HT1080 (cell line): ENCODE results near the gene GLTPD2. TPM values are rescaled to one million over a fixed set of nuclear protein-coding genes. Genes with fewer than 3 reads are reported as not detected.

ENCODE experiments used
- DNase-seq: peaks from one replicate; pipeline ENCODE4 v3.0.0-alpha.2; 2015; ENCODE audit warnings: low read depth
- total RNA-seq: library from RNA; depleted of rRNA; stranded (reverse); fragments of >200 nt; shearing (Covaris generic); gene quantifications from 2 replicates; pipeline ENCODE4 v1.2.3, GENCODE V29; 2014

Gene GLTPD2
- total RNA-seq, 1 experiment from 2014 or later, result not detected

GRCh38 chr17:4769628-4770027 lies 19.1 kb upstream of the GLTPD2 start:
- DNase-seq, result no peak

GRCh38 chr17:4771519-4772234 lies 17.1 kb upstream of the GLTPD2 start, which contains the start of gene TM4SF5:
Gene TM4SF5, plus strand, starts transcription at chr17:4771886. Its CDS starts 37 bp downstream, at chr17:4771923.
- DNase-seq, result no peak

DNA sequence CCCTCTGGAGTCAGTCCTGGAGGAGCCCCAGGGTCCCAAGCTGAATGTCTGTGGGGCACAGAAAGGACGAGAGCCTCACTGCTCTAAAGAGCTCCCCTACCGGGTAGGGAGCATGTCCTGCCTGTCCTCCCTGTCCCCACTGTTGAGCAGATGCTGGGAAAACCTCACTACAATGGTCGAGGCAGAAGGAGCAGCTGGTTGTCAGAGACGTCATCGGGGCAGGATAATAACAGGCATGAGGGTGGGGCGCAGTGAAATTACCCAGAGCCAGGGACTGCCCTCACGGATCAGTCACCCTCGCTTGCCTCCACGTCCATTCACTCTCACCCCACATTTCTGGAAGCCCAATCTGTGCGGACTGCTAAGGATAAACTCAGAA lies 16.5 kb upstream of the GLTPD2 start:
- no peak for DNase-seq

DNA sequence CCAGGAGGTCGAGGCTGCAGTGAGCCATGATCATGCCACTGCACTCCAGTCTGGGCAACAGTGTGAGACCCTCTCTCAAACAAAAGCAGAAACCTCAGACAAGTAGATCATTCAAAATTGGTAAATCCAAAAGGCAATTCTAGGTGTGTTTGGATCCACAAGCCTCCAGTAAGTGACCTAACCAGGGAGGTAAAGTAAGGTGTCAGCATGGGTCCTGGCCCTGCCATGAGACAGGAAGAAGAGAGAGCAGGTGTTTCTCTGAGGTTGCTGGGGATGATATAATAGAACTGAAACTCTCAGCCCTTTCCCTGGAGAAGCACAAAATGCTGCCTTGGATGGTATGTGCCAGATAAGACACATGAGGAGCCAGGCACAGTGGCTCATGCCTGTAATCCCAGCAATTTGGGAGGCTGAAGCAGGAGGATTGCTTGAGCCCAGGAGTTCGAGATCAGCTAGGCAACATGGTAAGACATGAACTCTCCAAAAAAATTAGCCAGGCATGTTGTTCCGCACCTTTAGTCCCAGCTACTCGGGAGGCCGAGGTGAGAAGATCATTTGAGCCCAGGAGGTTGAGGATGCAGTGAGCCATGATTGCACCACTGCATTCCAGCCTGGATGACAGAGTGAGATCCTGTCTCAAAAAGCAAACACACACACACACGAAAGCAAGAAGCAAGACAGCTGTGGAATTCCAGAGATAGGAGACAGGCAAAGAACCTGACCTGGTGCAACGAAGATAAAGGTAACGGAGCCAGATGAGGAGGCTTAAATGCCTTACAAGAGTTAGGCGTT lies 10.6 kb upstream of the GLTPD2 start:
- no peak for DNase-seq

DNA sequence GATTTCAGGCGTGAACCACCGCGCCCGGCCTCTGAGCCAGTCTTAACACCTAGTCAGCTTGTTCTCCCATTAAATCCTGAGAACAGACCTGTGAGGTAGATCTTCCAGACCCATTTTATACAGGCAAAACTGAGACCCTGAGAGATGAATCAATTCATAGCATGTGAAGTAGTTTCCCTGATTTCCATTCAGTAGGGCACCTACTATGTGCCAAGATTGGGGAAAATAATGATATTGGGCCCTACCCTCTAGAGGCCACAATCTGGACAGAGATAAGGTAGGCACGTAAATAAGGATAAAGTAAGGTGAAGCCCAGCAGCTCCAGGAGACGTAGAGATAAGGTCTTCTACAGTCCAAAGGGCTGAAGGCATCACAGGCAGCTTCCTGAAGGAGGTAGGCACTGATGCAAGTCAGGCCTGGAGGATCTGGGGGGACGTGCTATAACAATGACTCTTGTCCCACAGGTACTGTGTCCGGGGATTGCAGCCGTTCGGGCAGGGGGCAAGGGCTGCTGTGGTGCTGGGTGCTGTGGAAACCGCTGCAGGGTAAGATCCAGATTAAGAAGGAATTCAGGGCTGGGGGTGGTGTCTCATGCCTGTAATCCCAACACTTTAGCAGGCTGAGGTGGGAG lies 8.3 kb upstream of the GLTPD2 start:
- no peak for DNase-seq

GRCh38 chr17:4782652-4783051 lies 6.1 kb upstream of the GLTPD2 start:
- DNase-seq, result no peak

GRCh38 chr17:4785311-4786105 lies 3.3 kb upstream of the GLTPD2 start:
- DNase-seq, result no peak

DNA sequence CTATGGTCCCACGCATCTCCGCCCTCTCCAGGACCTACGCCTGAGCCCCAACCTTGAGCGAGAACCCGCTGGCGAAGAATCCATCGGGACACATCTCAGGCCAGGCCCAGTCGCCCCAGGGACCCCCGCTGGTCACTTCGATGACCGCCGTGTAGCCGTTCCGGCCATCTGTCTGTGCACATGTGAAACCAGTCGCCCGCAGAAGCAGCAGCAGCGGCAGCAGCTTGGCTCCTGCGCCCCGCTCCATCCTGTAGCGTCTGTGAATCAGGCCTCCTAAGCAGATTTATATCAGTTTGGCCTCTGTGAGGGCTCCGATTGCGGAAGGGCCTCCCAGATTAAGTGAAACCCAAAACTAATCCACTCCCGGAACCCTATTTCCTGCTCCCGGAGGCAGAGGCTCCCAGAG lies 2.7 kb upstream of the GLTPD2 start, which contains the start of gene VMO1:
VMO1 (minus strand) TSS at position 259 of the 406 bp plus-strand sequence; CDS start at position 247, 12 bp downstream.
- no peak for DNase-seq

DNA sequence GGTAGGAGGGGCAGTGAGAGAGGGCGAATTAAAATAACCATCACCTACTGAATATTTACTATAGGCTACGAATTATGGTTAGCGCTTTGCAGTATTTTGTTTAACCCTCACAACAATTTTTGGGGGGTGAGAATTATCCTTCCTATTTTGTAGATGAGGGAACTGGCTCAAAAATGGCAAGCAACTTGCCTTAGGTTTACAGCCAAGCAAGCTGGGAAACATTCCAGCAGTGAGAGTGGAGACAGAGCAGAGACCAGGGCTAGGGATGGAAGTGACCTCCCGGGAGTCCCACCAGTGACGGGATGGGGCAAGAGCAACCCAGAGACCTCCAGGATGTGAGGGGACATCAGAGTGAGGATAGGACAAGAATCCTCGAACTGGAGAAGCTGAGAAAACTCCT lies 2.2 kb upstream of the GLTPD2 start:
- no peak for DNase-seq

DNA sequence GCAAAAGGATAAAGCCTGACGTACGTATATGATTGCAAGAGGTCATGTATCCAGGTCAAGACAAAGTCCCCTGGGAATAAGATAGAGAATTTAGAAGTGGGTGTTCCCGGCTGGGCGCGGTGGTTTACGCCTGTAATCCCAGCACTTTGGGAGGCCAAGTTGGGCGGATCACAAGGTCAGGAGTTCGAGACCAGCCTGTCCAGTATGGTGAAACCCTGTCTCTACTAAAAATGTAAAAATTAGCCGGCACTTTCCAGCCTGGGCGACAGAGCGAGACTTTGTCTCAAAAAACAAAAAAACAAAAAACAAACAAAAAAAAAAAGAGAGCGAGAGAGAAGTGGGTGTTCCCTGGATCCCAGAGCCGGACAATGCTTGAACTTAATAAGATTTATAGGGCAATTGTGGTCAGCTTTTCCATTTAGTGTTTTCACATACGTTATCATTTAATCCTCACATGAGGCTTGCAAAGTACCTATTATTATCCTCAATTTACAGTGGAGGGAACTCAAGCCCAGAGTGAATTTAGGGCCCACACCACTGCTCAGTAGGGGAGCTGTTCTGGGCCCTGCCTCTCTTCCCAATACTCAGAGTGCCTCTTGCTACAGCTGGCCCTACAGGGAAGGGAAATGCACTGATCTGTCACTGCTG lies 481 bp upstream of the GLTPD2 start:
- DNase-seq, result no peak

DNA sequence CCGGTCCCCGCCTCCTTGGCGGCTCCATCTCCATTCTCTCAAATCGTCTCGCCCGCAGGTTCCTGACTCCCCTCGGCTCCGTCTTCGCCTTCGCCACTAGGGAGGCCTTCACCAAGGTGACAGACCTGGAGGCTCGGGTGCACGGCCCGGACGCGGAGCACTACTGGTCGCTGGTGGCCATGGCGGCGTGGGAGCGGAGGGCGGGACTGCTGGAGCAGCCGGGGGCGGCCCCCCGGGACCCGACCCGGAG lies 862 bp downstream of the GLTPD2 start:
- no peak for DNase-seq

DNA sequence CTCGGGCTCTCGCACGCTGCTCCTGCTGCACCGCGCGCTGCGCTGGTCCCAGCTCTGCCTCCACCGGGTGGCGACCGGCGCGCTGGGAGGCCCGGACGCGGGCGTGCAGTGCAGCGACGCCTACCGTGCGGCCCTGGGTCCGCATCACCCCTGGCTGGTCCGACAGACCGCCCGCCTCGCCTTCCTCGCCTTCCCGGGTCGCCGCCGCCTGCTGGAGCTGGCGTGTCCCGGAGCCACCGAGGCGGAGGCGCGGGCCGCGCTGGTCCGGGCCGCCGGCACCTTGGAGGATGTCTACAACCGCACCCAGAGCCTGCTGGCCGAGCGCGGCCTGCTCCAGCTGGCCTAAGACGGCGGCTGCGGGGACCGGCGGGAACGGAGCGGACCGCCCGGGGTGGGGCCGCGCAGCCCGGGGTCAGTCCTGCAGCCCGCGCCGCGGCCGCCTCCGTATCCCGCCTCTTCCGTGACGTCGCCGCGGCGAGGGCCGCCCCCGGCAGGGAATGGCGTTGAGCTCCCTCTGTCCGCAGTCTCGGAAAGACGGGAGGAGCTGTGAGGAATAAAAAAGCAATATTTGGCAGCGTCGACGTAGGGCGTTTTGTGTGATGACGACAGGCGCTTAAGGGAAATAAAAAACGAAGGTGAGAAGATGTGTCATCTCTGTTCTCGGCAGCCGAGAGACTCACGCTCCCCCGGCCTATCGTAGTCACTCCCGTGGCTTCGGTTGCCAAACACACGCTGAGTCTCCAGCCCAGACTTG lies 1.4 kb downstream of the GLTPD2 start:
- peak; percentile 90 for DNase-seq

- DNase-seq, result no peak
Measured at GRCh38 chr17:4790705-4791088, 1.9 kb downstream of the GLTPD2 start.

GRCh38 chr17:4795168-4795567 lies 6.4 kb downstream of the GLTPD2 start:
- DNase-seq, result no peak

GRCh38 chr17:4796552-4796920 lies 7.8 kb downstream of the GLTPD2 start:
- DNase-seq, result peak; percentile 20

GRCh38 chr17:4800462-4801196 lies 11.9 kb downstream of the GLTPD2 start:
- no peak for DNase-seq

DNA sequence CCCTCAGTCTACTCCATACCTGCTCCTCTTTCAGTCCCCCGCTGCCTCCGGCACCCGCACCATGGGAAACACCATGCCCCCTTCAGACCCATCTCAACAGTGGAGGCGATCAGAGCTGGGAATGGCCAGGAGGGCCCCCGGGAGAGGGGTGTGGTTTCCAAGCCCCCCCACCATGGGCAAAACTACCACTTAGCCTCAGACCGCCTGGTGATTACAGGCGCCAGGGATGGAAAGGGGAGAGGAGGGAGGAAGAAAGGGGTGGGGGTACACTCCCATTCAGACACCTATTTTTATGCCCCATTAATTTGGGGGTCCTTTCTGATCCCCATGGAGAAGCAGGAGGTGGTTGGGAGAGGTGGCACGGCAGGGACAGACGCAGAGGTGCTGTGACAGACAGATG lies 13.5 kb downstream of the GLTPD2 start, which contains the start of gene C17orf114:
C17orf114 (minus strand) TSS at position 101 of the 400 bp plus-strand sequence.
- DNase-seq, result no peak

GRCh38 chr17:4806456-4806776 lies 17.7 kb downstream of the GLTPD2 start:
- no peak for DNase-seq

DNA sequence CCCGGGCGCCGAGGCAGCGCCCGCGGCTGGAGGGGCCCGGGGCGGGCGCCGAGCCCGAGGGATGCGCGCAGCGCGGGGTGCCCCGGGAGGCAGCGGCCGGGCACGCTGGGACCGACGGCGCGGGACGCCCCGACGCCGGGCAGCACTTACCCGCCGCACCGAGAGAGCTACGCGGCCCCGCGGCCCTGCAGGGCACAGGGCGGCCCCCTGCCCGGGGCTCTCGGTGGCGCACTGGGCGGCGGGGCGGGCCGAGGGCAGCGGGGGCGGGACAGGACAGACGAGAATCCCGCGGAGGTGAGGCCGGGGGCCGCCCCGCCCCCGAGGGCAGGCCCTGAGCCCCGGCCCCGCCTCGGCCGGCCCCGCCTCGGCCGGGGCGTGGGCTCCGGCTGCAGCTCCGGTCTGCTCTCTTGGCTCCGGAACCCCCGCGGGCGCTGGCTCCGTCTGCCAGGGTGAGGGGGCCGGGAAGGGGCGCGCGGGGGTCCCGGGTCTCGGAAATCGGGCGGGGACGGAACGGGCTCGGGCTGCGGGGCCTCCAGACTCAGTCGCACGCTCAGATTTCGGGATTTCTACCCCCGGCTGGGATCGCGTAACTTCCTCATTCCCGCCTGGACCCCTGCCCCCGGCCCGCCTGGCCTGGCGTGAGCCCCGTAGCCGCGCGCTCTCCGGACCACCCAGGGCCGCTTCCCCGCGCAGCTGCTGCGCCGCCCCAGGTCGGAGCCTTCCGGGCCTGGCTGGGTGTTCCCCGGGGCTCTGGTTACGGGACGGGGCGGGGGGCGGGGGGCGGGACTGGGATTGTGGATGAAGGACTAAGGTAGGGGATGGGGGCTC lies 18.2 kb downstream of the GLTPD2 start, which contains the start of gene PLD2:
PLD2 (plus strand) TSS at position 376 of the 828 bp plus-strand sequence. CDS start 621 bp downstream, outside the sequence.
- DNase-seq, result peak; percentile 32
